PC-3 (cell line): ENCODE data around the gene DEFB132. TPM values are rescaled to one million over a fixed set of nuclear protein-coding genes. Genes with fewer than 3 reads are reported as not detected.

Experiments
- ATAC-seq: fragments of 200-7000 bp; cut with Tn5 transposase; 2 replicates; pipeline ENCODE4 v1.9.1; 2020; ENCODE audit warnings: mild to moderate bottlenecking, moderate library complexity
- BruUV-seq: library from RNA; stranded (reverse); fragments of 400-500 nt; replicated peaks from 2 replicates; lab custom pipeline; 2021; lab: Mats Ljungman, UMichigan
- CTCF ChIA-PET: fragments of 300-600 bp; sonication (Branson Sonifier 250); formaldehyde crosslinking; loops from one replicate; lab custom pipeline; 2022; ENCODE audit warnings: antibody characterized with exemption; lab: Charles Lee
- POLR2A ChIA-PET: fragments of 300-600 bp; sonication (Branson Sonifier 250); formaldehyde crosslinking; loops from one replicate; lab custom pipeline; 2022; ENCODE audit warnings: antibody characterized with exemption; ENCODE audit not compliant: unreplicated experiment; lab: Charles Lee
- DNase-seq: peaks from one replicate; pipeline ENCODE4 v3.0.0-alpha.2; 2015
- H2AFZ ChIP-seq: fragments of 300-600 bp; sonication (generic); 2 replicates; pipeline ENCODE4 v1.6.0; 2016; ENCODE audit warnings: antibody characterized with exemption, low read length
- H3F3A ChIP-seq: fragments of 300-600 bp; sonication (generic); one replicate; pipeline ENCODE4 v1.6.0; 2017; ENCODE audit warnings: antibody characterized with exemption, low read length, control low read depth, mild to moderate bottlenecking; ENCODE audit not compliant: unreplicated experiment
- H3K27ac ChIP-seq: fragments of 300-600 bp; sonication (generic); 2 replicates; pipeline ENCODE4 v1.5.1; 2016; ENCODE audit warnings: mild to moderate bottlenecking, low read length
- H3K27me3 ChIP-seq: fragments of 300-600 bp; sonication (generic); 2 replicates; pipeline ENCODE4 v1.6.1; 2016; ENCODE audit warnings: low read length, mixed read lengths
- H3K36me3 ChIP-seq: fragments of 300-600 bp; sonication (generic); 2 replicates; pipeline ENCODE4 v1.6.1; 2016; ENCODE audit warnings: low read depth, mixed run types, low read length, mixed read lengths
- H3K4me1 ChIP-seq: fragments of 300-600 bp; sonication (generic); 2 replicates; pipeline ENCODE4 v1.5.1; 2016; ENCODE audit warnings: low read length; ENCODE audit not compliant: insufficient read depth
- H3K4me2 ChIP-seq: fragments of 300-600 bp; sonication (generic); 2 replicates; pipeline ENCODE4 v1.6.0; 2016; ENCODE audit warnings: low read length
- H3K4me3 ChIP-seq: fragments of 300-600 bp; sonication (generic); 2 replicates; pipeline ENCODE4 v1.5.1; 2016; ENCODE audit warnings: mild to moderate bottlenecking, low read length, mixed read lengths
- H3K79me2 ChIP-seq: fragments of 300-600 bp; sonication (generic); 2 replicates; pipeline ENCODE4 v1.6.1; 2017; ENCODE audit warnings: low read length, mixed read lengths
- H3K9ac ChIP-seq: fragments of 300-600 bp; sonication (generic); 2 replicates; pipeline ENCODE4 v1.6.0; 2016; ENCODE audit warnings: mild to moderate bottlenecking, low read length
- H3K9me2 ChIP-seq: fragments of 300-600 bp; sonication (generic); replicated peaks from 2 replicates; pipeline ENCODE4 v1.6.1; 2016; ENCODE audit warnings: mixed run types, low read length, mixed read lengths
- H3K9me3 ChIP-seq: fragments of 300-600 bp; sonication (generic); 2 replicates; pipeline ENCODE4 v1.6.1; 2016; ENCODE audit warnings: low read length, mixed read lengths
- H4K20me1 ChIP-seq: fragments of 300-600 bp; sonication (generic); 2 replicates; pipeline ENCODE4 v1.6.1; 2016; ENCODE audit warnings: low read length, mixed read lengths
- EZH2 ChIP-seq: fragments of 300-600 bp; sonication (generic); IDR thresholded peaks from one replicate; pipeline ENCODE4 v1.6.1; 2017; ENCODE audit warnings: antibody characterized with exemption, mild to moderate bottlenecking, low read length; ENCODE audit not compliant: unreplicated experiment
- EZH2phosphoT487 ChIP-seq: fragments of 300-600 bp; sonication (generic); IDR thresholded peaks from 2 replicates; pipeline ENCODE4 v1.6.1; 2018; ENCODE audit warnings: mild to moderate bottlenecking, antibody characterized with exemption, low read length, borderline replicate concordance
- intact Hi-C: fragments of 100-400 bp; cut with micrococcal nuclease; formaldehyde crosslinking; loops from 2 replicates; pipeline ENCODE4 v1.9.0; 2023
- total RNA-seq: library from RNA; depleted of rRNA; stranded (reverse); fragments of >200 nt; gene quantifications from 2 replicates; pipeline ENCODE4 v1.2.3, GENCODE V29; 2014
- TF ChIP-seq, protein P1 (sequence below): fragments of 300-600 bp; sonication (generic); conservative IDR thresholded peaks from 2 replicates; pipeline ENCODE4 v1.5.1; 2017; ENCODE audit warnings: antibody characterized with exemption, low read depth, mild to moderate bottlenecking, low read length

DEFB132 gene
- total RNA-seq, 1 experiment from 2014 or later = not detected

DNA sequence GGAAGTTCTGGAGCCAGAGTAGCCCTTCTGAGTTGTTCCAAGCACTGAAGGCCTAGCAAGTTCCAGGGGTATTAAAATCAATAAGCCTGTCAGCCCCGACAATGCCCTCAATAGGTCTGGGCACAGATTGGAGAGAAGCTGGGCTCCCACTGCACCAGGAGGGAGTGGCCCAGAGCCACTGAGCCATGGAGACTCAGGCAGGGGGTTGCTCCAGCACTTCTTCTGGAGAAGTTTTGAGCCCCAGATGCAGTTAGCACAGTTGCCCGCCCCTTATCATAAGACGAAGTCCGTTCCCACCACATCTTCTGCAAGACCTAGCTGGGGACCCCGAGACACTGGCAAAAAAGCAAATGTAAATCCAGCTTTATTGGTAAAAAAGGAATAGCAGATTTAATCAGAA is 13.0 kb downstream of the DEFB132 start:
- no peaks in the 10 kb centered on the region for H3F3A ChIP-seq
- no peaks in the 10 kb centered on the region for H3K9me3 ChIP-seq
- no peak overlapping the region for H3K9ac ChIP-seq
- ATAC-seq (no peak), DNase-seq (no peak)
- intact Hi-C loops = no loop called here
- POLR2A ChIA-PET = no interaction called here
- TF ChIP-seq EZH2 = no peak
- TF ChIP-seq, protein P1, sequence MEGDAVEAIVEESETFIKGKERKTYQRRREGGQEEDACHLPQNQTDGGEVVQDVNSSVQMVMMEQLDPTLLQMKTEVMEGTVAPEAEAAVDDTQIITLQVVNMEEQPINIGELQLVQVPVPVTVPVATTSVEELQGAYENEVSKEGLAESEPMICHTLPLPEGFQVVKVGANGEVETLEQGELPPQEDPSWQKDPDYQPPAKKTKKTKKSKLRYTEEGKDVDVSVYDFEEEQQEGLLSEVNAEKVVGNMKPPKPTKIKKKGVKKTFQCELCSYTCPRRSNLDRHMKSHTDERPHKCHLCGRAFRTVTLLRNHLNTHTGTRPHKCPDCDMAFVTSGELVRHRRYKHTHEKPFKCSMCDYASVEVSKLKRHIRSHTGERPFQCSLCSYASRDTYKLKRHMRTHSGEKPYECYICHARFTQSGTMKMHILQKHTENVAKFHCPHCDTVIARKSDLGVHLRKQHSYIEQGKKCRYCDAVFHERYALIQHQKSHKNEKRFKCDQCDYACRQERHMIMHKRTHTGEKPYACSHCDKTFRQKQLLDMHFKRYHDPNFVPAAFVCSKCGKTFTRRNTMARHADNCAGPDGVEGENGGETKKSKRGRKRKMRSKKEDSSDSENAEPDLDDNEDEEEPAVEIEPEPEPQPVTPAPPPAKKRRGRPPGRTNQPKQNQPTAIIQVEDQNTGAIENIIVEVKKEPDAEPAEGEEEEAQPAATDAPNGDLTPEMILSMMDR = no peak
- no peak for TF ChIP-seq EZH2phosphoT487
- no peak overlapping the region for H3K4me2 ChIP-seq
- no TSS peak for BruUV-seq
- H4K20me1 ChIP-seq = no peaks in the 10 kb centered on the region
- no peak overlapping the region for H3K27ac ChIP-seq
- no peaks in the 10 kb centered on the region for H3K79me2 ChIP-seq
- no peaks in the 10 kb centered on the region for H3K9me2 ChIP-seq
- H3K27me3 ChIP-seq = no peaks in the 10 kb centered on the region
- peaks cover 4% of the 10 kb centered on the region for H3K4me1 ChIP-seq
- no peak overlapping the region for H3K4me3 ChIP-seq
- CTCF ChIA-PET = no interaction called here
- 0 out of 2 replicates have a peak, but pooled peaks cover 2% of the 10 kb centered on the region for H3K36me3 ChIP-seq
- H2AFZ ChIP-seq = no peak overlapping the region

DNA sequence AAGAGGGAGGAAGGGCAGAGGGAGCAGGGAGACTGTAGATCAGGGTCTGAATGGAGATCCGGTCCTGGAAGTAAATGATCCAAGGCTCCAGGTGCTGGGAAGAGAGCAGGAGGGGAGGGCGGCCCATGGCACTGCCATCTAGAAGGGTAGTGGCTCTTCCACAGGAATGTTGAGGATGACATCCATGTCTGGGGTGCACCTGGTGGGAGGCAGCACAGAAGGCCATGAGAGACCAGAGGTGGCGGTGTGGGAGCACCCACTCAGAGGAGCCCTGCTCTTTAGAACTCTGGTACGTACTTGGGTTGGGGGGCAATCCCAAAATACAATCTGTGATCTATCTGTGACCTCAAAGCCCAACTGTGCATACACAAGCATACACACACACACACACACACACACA is 13.5 kb downstream of the DEFB132 start:
- no peak for ATAC-seq
- H3K4me1 ChIP-seq = peaks cover 4% of the 10 kb centered on the region
- H3K4me2 ChIP-seq = no peak overlapping the region
- H3K9ac ChIP-seq = no peak overlapping the region
- no peaks in the 10 kb centered on the region for H3K27me3 ChIP-seq
- no peaks in the 10 kb centered on the region for H3K9me3 ChIP-seq
- no peaks in the 10 kb centered on the region for H4K20me1 ChIP-seq
- H3K4me3 ChIP-seq = no peak overlapping the region
- no peak overlapping the region for H2AFZ ChIP-seq
- no TSS peak for BruUV-seq
- POLR2A ChIA-PET = no interaction called here
- intact Hi-C loops = no loop called here
- no peak for TF ChIP-seq EZH2phosphoT487
- TF ChIP-seq, protein P1 = no peak
- TF ChIP-seq EZH2 = no peak
- CTCF ChIA-PET = no interaction called here
- no peak for DNase-seq
- H3K36me3 ChIP-seq = peaks cover 3% of the 10 kb centered on the region
- no peak overlapping the region for H3K27ac ChIP-seq
- H3F3A ChIP-seq = no peaks in the 10 kb centered on the region
- H3K79me2 ChIP-seq = no peaks in the 10 kb centered on the region
- H3K9me2 ChIP-seq = no peaks in the 10 kb centered on the region

DNA sequence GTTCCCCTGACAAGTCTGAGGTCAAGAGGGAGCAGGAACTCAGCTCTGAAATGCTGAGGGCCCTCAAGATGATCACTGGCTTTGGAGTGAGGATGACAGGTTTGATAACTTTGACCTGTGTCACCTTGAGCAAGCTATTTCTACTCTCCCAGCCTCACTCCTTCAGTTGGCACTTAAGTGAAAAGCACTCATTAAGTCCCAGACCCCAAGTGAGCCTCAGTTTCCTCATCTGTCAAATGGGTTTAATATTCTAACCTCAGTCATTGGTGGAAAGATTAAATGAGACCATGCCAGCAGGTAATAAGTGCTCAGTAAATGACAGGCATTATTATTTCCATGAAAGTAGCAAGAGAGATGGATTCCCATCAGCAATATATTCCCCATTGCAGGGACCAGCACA is 14.0 kb downstream of the DEFB132 start:
- Histone ChIP-seq H3K4me1 (peaks cover 3% of the 10 kb centered on the region), H3K36me3 (peaks cover 7% of the 10 kb centered on the region), H3K27ac (no peak overlapping the region), H3F3A (no peaks in the 10 kb centered on the region), H3K79me2 (no peaks in the 10 kb centered on the region), H3K4me2 (no peak overlapping the region), H3K4me3 (no peak overlapping the region), H2AFZ (no peak overlapping the region), H3K9me2 (no peaks in the 10 kb centered on the region), H3K27me3 (no peaks in the 10 kb centered on the region), H4K20me1 (no peaks in the 10 kb centered on the region), H3K9me3 (no peaks in the 10 kb centered on the region), H3K9ac (no peak overlapping the region)
- ATAC-seq = no peak
- TF ChIP-seq EZH2phosphoT487 (no peak), EZH2 (no peak)
- TF ChIP-seq, protein P1 = no peak
- DNase-seq = no peak
- ChIA-PET POLR2A (no interaction called here), CTCF (no interaction called here)
- no TSS peak for BruUV-seq
- intact Hi-C loops = no loop called here
